ENCODE measurements around the gene AURKA.

AURKA gene

DNA sequence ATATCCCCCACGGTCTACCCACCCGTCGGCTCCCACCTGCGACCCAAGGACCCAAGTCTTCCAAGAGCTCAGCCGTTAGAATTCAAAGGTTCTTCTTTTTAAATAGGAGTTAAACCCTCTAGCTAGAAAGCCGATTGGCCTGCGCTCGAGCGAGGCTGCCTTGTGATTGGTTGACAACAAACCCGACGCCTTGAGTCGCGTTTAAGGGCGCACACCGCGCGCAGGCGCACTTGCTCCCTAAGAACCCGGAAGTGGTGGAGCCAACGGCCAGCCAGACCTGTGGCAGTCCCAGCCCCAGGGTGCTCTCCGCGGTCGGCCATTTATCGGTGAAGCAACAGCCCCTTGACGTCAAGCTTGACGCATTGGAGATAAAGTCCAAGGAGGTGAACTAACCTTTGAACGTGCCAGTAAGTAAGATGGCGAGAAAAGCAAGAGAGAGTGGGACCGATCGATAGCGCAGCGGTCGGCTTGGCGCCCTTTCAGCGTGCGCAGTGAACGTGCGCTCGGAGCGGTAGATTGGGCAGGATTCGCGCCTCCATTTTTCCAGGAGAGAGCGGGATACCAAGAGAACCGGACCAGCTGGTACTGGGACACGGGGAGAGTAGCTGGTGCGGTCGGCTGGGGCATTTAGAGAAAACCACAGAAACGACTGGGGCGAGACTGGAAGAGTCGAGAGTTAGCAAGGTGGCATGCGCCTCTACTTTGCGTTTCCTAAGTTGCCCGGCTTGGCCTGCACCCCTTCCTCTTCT lies at the start of gene AURKA, which contains the start of gene CSTF1:
Gene AURKA (minus strand): TSS at position 84 of the 749 bp plus-strand sequence. CDS start 4,018 bp downstream, outside the sequence.
Gene CSTF1 (plus strand): TSS at position 514 of the 749 bp plus-strand sequence. CDS start 2,908 bp downstream, outside the sequence.
- peak; percentile 100 for DNase-seq (ENCODE audit: low spot score)

DNA sequence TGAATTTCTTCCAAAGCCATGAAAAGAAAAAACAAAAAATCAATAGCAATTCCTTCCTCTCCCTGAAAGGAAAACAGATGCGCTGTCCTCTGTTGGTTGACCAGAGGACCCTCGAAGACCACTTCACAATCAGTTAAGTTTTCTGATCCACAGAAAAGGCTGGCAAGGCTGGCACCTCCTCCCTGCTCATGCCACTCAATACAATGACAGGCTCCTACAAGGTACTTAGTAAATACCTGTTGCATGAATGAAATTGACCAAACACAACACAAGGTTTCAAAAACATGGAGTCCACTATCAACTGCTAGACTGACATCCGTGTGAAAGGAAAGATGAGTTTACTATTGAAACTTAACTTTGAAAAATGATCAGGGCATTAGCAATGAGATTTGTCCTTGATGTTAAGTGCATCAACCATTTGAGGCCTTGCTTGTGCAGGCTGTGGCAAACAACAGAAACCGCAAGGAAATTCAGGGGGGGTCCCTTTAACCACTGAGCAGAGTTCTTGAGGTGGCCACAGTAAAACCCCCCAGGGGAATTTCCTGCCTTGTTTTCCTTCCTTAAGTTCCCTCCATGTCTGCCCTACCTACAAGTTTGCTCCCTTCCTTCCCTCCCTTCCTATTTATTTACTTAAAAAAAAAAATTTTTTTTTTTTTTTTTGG lies 48.5 kb upstream of the AURKA start:
- DNase-seq (ENCODE audit: low spot score) = no peak

DNA sequence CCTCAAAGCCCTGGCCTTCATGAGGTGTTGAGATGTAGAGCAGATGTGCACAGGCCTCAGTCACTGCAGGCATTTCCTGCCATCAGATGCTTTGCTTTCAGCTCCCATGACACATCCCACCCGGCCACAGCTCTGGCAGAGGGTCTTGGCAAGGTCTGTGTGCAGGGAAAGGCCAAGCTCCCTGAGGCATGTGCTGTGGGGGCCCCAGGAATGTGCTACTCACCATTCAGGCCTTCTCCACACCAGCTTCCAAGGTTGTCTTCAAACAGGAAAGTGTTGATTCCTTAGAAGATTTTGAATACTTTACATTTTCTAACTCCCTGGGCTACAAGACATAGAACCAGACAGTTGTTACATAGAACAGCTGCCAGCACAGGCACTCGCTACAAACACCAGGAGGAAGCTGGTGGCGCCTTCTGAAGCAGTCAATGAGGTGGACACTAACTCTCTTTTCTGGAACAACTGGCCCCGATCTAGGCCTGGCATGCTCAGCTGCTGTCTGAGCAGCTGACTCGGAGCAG lies 47.8 kb upstream of the AURKA start:
- no peak for DNase-seq (ENCODE audit: low spot score)

DNA sequence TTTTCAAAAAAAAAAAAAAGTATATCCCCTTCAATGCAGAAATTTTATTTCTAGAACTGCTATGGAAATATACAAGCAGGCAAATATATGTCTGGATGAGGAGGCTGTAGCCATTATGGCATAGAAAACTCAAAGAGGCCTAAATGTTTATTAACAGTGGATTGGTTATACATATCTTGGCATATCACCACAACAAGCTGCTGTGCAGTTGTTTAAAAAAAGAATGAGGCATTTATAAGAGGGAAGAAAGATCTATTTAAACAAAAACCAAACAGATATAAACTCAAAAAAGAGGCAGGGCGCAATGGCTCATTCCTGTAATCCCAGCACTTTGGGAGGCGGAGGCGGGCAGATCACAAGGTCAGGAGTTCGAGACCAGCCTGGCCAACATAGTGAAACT lies 46.3 kb upstream of the AURKA start:
- no peak for DNase-seq (ENCODE audit: low spot score)

DNA sequence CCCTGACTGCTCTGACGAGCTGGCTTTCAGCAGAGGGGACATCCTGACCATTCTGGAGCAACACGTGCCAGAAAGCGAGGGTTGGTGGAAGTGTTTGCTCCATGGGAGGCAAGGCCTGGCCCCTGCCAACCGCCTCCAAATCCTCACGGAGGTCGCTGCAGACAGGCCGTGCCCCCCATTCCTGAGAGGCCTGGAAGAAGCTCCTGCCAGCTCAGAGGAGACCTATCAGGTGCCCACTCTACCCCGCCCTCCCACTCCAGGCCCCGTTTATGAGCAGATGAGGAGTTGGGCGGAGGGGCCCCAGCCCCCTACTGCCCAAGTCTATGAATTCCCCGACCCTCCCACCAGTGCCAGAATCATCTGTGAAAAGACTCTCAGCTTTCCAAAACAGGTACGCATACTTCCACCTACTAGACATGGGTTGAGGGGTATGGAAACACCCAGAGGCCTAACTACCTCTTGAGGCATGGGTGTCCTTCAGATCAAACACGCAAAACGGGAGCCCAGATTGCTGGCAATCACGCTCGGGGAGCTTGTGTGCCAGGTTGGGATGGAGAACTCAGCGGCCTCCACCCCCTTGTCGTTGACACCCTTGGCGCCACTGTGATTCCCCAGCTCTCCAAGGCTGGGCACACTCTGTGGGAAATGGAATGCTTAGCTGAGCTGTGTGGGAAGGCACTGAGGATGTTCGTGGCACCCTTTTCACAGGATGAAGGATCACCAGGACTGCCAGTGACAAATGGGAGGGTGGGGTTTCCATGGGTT lies 45.4 kb upstream of the AURKA start:
- DNase-seq (ENCODE audit: low spot score) = no peak

DNA sequence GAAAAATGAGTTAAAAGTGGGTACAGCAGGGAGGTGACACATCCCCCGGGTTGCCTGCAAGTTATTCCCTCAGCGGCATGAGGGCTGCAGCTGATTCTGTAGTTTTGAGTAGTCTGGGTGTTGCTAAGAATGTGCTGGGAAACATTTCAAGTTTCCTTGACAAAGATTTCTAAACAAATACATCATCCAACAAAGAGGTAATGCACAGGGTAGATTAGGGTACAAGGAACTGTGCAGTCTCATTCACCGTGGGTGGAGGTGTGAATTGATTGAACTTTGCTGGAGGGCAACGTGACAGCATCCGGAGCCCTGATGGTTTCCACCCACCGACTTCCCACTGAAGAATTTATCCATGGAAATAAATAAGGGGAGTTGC lies 41.9 kb upstream of the AURKA start:
- DNase-seq (ENCODE audit: low spot score) = peak; percentile 41

DNA sequence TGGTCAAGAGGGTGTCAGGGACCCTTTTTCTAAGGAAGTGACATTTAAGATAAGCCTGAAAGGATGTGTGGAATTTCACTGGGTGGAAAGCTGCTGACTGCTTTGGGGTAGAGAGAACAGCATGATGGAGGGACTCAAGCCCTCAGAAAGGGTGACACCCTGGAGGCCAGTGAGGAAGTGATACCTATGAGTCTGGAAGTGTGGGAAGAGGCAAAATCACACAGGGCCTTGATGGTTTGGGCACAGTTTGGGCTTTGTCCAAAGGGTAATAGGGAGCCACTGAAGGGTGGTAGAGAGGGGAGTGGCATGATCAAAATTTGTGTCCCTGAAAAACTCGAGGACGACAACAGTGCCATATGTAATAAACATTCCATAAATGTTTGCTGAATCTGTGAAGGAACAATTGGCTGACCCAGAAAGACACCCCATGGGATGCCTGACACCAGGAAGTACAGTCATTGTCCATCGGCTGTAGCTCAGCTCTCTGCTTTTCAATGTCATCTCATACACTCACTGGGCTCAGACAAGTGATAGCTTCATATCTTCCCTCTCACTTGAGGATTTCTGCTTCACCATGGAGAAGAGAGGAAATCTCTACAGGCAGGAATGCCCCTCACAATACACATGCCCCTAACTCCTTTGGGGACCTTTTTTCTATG lies 41.3 kb upstream of the AURKA start:
- no peak for DNase-seq (ENCODE audit: low spot score)

DNA sequence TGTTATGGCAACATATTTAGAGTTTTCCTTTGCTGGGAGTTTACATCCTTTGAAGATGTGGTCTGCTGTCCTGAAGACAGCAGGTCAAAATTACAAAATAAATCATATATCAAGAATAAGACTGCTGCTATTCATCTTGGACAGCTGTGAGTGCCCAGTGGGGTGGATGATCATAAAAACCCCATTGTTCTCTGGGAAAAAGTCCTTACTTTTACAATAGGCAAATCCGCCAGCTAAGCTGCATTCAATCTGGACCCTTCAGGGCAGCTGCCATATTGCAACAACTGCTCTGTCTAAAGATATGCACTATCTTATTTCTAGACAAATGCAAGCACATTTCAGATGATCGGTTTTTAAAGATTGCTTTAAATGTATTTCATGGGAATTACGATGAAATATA lies 39.5 kb upstream of the AURKA start:
- peak; percentile 94 for DNase-seq (ENCODE audit: low spot score)

DNA sequence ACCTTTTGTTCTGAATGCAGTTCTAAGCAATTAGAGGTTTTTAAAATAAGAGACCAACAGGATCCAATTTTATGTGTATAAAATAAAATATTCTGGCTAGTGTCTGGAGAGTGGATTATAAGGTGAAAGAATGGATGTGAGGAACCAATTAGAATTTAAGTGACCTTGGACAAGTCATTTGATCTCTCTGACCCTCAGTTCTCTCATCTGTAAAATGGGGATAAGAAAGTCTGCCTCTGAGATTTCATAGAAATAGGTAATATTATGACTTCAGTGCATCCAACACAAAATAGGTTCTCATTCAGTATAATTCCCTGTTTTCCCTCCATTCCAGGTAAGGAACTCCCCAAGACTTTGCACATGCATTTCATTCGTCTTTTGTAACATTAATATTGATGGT lies 38.9 kb upstream of the AURKA start:
- DNase-seq (ENCODE audit: low spot score) = no peak

DNA sequence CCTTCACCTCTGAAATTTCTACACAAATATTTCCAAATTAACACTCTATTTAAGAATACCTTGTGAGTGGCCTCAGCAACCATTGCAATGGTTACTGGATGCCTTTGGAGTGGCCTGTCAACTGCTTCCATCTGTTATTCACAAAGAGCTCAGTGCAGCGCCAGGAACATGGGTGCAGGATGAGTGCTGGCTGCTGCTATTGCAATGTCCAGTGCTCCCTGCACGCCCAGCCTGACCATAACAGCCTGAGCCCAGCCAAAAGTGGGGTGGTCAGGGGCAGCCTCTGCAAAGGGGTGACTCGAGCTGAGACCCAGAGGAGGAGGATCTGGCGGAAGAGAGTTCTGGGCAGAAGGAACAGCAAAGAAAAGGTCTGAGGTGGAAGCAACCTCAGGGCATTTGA lies 38.4 kb upstream of the AURKA start:
- DNase-seq (ENCODE audit: low spot score) = no peak

DNA sequence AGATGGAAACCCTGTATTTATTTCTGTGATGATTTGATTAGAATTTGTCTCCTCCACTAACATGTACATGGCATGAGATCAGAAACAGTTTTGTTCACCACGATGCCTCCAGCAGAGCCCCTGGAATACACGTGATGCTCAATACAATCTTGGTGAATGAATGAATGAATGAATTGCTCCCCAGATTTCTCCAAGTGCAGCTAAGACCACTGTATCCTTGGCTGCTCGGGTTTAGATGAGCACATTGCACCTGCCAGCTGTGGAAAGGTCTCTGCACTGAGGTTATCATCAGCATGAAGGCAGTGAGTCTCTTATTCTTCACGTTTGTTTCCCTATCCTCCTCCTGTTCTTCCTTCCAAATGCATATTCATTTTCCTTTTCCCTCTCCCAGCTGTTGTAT lies 37.9 kb upstream of the AURKA start:
- DNase-seq (ENCODE audit: low spot score) = no peak

DNA sequence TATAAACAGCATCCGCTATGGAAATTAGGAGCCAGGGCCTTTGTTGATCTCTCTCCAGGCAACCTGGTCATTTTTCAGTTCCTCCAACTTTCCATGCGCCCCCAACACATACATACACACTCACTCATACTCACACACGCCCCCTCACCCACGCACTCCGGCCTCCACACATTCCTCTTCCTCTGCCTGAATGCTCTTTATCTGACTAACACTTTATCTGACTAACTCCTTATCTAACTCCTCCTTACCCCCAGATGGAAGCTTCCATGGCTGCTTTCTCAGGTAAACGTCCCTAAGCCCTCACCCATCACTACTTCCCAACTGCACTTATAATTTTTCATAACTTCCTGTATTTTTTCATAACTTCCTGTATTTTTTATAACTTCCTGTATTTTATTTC lies 37.5 kb upstream of the AURKA start:
- no peak for DNase-seq (ENCODE audit: low spot score)

DNA sequence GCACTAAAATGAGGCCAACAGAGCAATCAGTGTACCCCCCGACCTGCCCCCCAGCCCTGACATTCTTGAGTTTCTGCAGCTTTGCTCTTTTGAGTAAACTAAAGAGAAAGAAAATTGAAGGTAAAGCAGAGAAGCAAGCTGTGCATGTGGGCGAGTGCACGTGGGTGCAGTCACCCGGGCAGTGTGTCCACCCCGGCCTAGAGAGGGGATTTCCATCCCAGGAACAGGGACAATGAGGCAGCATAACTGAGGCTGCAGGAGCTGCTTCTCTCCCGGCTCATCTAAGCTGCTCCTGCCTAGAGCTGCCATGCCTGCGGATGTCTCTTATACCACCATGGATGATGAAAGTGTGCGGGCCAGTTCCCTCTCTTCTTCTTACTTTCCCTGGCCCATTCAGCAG lies 36.9 kb upstream of the AURKA start:
- no peak for DNase-seq (ENCODE audit: low spot score)

DNA sequence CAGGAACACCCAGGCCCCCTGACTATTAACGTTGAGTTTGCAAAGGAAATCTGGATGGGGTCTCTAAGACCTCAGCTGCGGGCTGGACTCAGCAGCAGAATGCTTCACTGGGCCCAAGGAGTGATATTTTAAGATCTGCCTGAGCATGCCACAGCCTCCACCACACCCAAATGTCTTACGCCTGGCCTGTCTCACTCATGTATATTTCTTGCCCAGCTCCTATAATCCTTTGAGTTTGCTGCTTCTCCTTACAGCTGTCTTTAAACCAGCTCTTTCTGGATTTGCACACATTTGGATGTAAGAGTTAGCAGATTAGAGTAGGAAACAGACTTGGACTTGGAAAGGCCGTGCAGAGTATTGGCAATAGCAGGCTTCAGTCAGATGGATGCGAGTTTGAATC lies 36.4 kb upstream of the AURKA start:
- DNase-seq (ENCODE audit: low spot score) = no peak

DNA sequence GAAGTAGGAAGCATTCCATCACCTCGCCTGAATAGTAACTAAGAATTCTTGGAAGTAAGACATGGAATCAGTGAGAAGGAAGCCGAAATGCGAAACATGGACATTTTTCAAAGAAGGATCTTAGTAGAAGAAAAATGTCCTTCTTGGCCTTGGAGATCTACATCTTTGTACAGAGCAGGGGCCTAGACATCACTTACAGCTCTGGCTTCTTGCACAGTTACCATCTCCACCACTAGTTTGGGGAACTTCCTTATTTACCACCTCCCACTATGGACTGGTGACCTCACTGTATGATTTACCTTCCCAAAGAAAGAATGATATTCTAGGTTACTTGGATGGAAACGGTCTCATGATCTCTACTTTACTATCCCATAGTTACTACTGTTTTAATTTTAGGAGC lies 35.8 kb upstream of the AURKA start:
- DNase-seq (ENCODE audit: low spot score) = no peak

DNA sequence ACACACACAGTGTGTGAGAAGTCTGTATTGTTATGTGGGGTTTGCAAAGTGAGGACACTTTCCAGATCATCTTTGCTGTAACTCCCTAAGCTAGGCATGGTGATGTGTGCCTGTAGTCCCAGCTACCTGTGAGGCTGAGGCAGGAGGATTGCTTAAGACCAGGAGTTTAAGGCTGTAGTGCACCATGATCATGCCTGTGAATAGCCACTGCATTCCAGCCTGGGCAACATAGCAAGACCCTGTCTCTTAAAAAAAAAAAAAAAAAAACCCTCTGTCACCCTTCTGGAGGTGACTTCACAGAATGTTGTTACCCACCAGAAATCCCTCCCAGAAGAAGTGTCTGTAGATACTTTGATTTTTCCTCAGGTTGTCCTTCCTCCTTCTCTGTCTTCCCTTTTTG lies 34.9 kb upstream of the AURKA start:
- no peak for DNase-seq (ENCODE audit: low spot score)

DNA sequence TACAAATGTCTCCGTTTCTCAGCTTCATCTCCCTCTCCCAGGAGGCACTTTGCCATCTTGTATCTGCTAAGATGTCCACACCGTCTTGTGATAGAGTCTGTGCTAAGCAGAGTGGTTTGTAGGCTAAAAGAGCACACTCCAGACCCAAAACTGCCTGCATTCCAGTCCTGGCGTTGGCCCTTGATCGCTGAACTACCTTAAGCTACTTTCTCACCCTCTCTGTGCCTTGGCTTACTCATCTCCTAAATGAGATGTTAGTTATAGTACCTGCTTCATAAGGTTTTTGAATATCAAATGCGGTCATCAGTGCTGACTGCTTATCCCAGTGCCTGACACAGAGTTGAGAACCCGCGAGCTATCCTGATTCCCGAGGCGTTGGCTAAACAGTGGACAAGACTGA lies 34.0 kb upstream of the AURKA start:
- no peak for DNase-seq (ENCODE audit: low spot score)

DNA sequence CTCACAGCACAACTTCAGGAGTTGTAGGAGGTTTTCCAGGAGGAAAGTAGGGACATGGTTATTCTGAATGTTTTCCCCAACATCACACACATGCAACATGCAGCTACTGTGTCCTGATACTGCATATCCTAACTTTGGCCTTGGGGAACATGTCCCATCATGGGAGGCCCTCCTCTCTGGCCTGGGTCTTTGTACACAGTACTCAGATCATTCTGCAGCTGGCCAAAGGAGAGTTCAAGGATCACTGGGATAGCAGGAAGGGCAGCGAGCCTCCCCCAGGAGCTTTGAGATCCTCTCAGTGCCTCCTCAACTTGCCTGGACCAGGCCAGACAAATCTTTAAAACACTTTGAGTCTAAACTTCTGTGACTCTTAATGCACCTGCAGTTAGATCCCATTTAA lies 32.9 kb upstream of the AURKA start:
- DNase-seq (ENCODE audit: low spot score) = no peak

DNA sequence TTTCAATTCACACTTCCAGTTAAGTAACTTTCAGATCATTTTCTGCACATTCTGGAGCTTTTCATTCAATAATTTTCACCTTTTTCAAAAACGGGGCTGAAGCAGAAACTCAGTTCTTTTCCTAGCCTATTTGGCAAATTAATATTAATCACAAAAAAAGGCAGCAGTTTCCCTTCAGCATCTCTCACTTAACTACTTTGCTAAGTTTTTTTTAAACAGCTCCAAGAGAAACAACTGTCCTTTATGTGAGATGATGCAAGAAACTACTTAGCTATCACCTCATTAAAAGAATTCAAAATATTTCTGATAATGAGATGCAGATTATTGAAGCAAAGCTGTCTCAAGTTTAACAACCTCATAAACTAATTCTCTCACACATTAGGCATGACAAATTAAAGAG lies 31.9 kb upstream of the AURKA start:
- no peak for DNase-seq (ENCODE audit: low spot score)

DNA sequence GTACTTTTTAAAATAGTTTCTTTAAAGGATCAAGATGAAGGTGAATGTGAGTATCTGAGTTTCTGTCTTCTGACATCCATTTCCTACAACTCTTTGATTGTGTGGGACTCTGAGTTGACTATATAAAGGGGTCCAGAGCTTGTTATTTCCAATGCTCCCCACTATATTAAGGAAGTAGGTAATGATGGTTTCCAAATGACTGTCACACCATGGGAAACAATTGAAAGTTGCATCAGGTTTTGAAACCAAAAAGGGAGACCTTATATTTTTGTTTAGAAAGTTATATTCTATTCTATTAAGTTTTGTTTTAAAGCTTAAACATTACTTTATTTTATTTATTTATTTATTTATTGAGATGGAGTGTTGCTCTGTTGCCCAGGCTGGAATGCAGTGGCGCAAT lies 31.2 kb upstream of the AURKA start:
- DNase-seq (ENCODE audit: low spot score) = no peak

DNA sequence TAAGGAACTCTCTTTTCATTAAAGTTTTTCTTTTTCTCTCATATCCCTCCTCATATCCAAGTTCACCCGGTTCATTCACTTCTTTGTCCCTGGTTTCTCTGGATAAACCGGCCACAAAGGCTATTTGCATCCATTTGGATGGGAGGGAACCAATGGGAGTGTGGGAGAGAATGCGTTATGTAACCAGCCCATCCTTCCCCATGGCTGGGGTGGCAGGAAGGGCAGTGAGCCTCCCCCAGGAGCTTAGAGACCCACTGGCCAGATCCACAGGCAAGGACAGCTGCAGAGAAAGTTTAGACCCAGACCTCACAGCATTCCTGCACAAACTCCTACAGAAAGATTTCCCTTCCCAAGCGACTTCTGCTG lies 30.8 kb upstream of the AURKA start:
- DNase-seq (ENCODE audit: low spot score) = peak; percentile 48

DNA sequence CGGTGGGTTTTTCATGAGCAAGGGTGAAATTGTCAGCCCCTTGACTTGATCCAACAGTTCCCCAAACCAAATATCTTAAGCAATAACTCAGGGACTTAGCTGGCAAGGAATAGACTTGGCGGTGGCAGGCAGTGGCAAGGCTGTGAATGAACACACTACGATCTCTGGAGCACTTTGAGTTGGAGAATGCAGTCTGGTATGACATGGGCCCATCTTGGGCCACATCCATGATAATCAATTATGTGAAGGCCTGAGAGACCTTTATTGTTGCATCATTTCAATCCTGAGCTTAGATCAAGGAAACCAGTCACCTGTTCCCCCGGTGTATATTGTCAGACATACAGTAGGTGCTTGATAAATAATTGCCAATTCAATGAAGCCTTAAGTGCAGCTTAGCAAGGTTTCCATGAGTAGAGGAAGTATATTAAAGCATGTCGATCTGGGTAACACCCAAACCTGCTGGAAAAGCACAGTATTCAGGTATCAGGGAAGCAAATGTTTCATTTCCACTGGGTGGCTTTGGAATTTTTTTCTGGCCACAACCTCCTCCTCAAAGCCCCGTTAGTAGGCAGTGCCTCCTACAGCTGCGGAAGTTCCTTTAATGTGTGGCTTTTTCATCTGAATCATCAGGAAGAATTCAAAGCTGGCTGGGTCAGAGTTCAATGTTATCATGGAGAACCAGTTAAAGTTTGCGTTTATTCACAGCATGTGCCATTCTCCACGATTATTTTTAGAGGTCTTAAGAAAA lies 30.2 kb upstream of the AURKA start:
- peak; percentile 94 for DNase-seq (ENCODE audit: low spot score)

All from COLO829 (cell line).